8988T (cell line): Measurements from ENCODE around the gene CMSS1.

Source experiments
- DNase-seq: peaks from one replicate; pipeline ENCODE4 v3.0.0; 2011

The CMSS1 gene

GRCh38 chr3:99943931-99944761 lies 126.5 kb downstream of the CMSS1 start:
- DNase-seq: no peak

GRCh38 chr3:99945328-99945995 lies 127.8 kb downstream of the CMSS1 start:
- no peak for DNase-seq

- DNase-seq: no peak
Measured at GRCh38 chr3:99947356-99947755, 129.7 kb downstream of the CMSS1 start.

- DNase-seq: no peak
Measured at GRCh38 chr3:99948467-99949089, 130.9 kb downstream of the CMSS1 start.

- no peak for DNase-seq
Measured at GRCh38 chr3:99949956-99950670, 132.5 kb downstream of the CMSS1 start.

- DNase-seq: no peak
Measured at GRCh38 chr3:99950921-99951320, 133.3 kb downstream of the CMSS1 start.

- no peak for DNase-seq
Measured at GRCh38 chr3:99951701-99952100, 134.0 kb downstream of the CMSS1 start.

- DNase-seq: no peak
Measured at GRCh38 chr3:99952306-99952705, 134.6 kb downstream of the CMSS1 start.

GRCh38 chr3:99953596-99953995 lies 135.9 kb downstream of the CMSS1 start:
- no peak for DNase-seq

GRCh38 chr3:99954914-99955644 lies 137.4 kb downstream of the CMSS1 start:
- DNase-seq: no peak

GRCh38 chr3:99955773-99956562 lies 138.3 kb downstream of the CMSS1 start:
- no peak for DNase-seq

- DNase-seq: no peak
Measured at GRCh38 chr3:99957151-99957796, 139.6 kb downstream of the CMSS1 start.

GRCh38 chr3:99958222-99958912 lies 140.7 kb downstream of the CMSS1 start:
- DNase-seq: no peak

- DNase-seq: no peak
Measured at GRCh38 chr3:99960123-99960878, 142.6 kb downstream of the CMSS1 start.

GRCh38 chr3:99960941-99961340 lies 143.3 kb downstream of the CMSS1 start:
- DNase-seq: no peak

- DNase-seq: no peak
Measured at GRCh38 chr3:99961756-99962515, 144.3 kb downstream of the CMSS1 start.

GRCh38 chr3:99962703-99963102 lies 145.0 kb downstream of the CMSS1 start:
- no peak for DNase-seq

GRCh38 chr3:99965077-99965476 lies 147.4 kb downstream of the CMSS1 start:
- DNase-seq: no peak
